Neural crest cell (in vitro differentiated cells): ENCODE data around the gene GET3. TPM values are rescaled to one million over a fixed set of nuclear protein-coding genes. Genes with fewer than 3 reads are reported as not detected.
A peak's percentile ranks its signal among the peaks of the same experiment; 100 is the strongest.
"Not testable (repeated sequence)": the region's sequence is repeated elsewhere in the genome, so short reads cannot be mapped to it uniquely, and the experiment has no call there.

Experiments
- DNase-seq: peaks from one replicate; pipeline ENCODE4 v3.0.0; 2021; ENCODE audit warnings: low read depth, mixed read lengths, low spot score
- H3K27ac Mint-ChIP-seq: one replicate; pipeline ENCODE4 v1.8.0; 2021; ENCODE audit warnings: mild to moderate bottlenecking, mixed read lengths; ENCODE audit not compliant: unreplicated experiment
- H3K27me3 Mint-ChIP-seq: 2 replicates; pipeline ENCODE4 v1.8.0; 2021; ENCODE audit warnings: low read depth, mild to moderate bottlenecking, mixed read lengths
- H3K36me3 Mint-ChIP-seq: 2 replicates; pipeline ENCODE4 v1.8.0; 2021; ENCODE audit warnings: low read depth, mild to moderate bottlenecking, mixed read lengths
- H3K4me1 Mint-ChIP-seq: 2 replicates; pipeline ENCODE4 v1.8.0; 2021; ENCODE audit warnings: mixed read lengths
- H3K4me3 Mint-ChIP-seq: one replicate; pipeline ENCODE4 v1.8.0; 2021; ENCODE audit warnings: mild to moderate bottlenecking, mixed read lengths
- H3K9me3 Mint-ChIP-seq: 2 replicates; pipeline ENCODE4 v1.8.0; 2021; ENCODE audit warnings: mixed read lengths
- total RNA-seq: library from RNA; stranded (reverse); gene quantifications from 2 replicates; pipeline ENCODE4 v1.2.1, GENCODE V29; 2021
- TF ChIP-seq, protein P1 (sequence below): fragments of 200-600 bp; sonication (generic); conservative IDR thresholded peaks from 2 replicates; pipeline ENCODE4 v1.5.0; 2021; ENCODE audit warnings: antibody characterized with exemption, mild to moderate bottlenecking

GET3 gene
- total RNA-seq, 1 donor from 2014 or later = 72.5 TPM

DNA sequence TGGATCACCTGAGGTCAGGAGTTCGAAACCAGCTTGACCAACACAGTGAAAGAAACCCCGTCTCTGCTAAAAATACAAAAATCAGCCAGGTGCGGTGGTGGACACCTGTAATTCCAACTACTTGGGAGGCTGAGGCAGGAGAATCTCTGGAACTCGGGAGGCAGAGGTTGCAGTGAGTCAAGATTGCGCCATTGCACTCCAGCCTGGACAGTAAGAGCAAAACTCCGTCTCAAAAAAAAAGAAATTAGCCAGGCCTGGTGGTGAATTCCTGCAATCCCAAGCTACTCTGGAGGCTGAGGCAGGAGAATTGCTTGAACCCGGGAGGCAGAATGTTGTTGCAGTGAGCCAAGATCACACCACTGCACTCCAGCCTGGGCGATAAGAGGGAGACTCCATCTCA, 28.7 kb upstream of the GET3 start:
- Mint-ChIP-seq H3K4me3 (no peak overlapping the region), H3K4me1 (no peaks in the 10 kb centered on the region), H3K36me3 (peaks cover 13% of the 10 kb centered on the region), H3K27me3 (no peaks in the 10 kb centered on the region), H3K9me3 (no peaks in the 10 kb centered on the region), H3K27ac (no peak overlapping the region)
- no peak for DNase-seq
- TF ChIP-seq, protein P1, sequence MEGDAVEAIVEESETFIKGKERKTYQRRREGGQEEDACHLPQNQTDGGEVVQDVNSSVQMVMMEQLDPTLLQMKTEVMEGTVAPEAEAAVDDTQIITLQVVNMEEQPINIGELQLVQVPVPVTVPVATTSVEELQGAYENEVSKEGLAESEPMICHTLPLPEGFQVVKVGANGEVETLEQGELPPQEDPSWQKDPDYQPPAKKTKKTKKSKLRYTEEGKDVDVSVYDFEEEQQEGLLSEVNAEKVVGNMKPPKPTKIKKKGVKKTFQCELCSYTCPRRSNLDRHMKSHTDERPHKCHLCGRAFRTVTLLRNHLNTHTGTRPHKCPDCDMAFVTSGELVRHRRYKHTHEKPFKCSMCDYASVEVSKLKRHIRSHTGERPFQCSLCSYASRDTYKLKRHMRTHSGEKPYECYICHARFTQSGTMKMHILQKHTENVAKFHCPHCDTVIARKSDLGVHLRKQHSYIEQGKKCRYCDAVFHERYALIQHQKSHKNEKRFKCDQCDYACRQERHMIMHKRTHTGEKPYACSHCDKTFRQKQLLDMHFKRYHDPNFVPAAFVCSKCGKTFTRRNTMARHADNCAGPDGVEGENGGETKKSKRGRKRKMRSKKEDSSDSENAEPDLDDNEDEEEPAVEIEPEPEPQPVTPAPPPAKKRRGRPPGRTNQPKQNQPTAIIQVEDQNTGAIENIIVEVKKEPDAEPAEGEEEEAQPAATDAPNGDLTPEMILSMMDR = no peak

DNA sequence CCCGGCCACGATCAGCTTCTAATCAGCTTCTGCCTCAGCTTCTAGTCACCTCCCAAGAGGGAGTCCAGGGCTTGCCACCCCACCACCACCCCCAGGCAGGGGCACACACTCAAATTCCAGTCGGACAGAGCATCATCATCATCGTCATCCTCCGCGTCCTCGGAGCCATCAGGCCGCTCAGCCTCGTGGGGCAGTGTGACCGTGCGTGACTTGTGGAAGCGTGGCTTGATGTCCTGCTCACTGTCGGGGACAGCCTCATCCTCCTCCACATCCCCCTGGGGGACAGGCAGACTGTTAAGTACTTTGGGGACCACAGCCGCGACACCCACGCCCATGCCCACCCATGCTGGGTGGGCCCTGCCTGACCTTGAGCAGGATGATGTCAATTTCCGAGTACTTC, 26.1 kb upstream of the GET3 start:
- no peaks in the 10 kb centered on the region for H3K4me1 Mint-ChIP-seq
- DNase-seq = no peak
- TF ChIP-seq, protein P1 = no peak
- H3K27ac Mint-ChIP-seq = no peak overlapping the region
- no peaks in the 10 kb centered on the region for H3K9me3 Mint-ChIP-seq
- H3K36me3 Mint-ChIP-seq = peaks cover 13% of the 10 kb centered on the region
- no peaks in the 10 kb centered on the region for H3K27me3 Mint-ChIP-seq
- H3K4me3 Mint-ChIP-seq = no peak overlapping the region

DNA sequence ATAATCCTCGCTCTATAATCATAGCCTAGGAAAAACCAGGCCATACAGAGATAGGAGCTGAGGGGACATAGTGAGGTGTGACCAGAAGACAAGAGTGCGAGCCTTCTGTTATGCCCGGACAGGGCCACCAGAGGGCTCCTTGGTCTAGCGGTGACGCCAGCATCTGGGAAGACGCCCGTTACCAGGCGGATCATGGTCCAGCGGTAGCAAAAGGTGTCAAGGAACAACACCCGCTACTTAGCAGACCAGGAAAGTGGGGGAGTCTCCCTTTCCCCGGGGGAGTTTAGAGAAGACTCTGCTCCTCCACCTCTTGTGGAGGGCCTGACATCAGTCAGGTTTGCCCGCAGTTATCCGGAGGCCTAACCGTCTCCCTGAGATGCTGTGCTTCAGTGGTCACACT, 25.2 kb upstream of the GET3 start:
- not testable (repeated sequence) for H3K4me1 Mint-ChIP-seq, H3K9me3 Mint-ChIP-seq, H3K4me3 Mint-ChIP-seq, H3K27ac Mint-ChIP-seq, H3K27me3 Mint-ChIP-seq
- TF ChIP-seq, protein P1 = peak; percentile 58
- peaks cover 18% of the 10 kb centered on the region for H3K36me3 Mint-ChIP-seq
- peak; percentile 37 for DNase-seq

DNA sequence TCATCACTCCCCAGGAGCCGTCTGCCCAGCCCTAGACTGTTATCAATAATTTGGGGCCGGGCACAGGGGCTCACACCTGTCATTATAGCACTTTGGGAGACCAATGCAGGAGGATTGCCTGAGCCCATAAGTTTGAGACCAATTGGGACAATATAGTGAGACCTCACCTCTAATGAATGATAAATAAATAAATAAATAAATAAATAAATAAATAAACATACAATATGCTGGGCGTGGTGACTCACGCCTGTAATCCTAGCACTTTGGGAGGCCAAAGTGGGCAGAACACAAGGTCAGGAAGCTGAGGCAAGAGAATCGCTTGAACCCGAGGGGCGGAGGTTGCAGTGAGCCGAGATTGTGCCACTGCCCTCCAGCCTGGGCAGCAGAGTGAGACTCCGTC, 24.0 kb upstream of the GET3 start:
- not testable (repeated sequence) for H3K27ac Mint-ChIP-seq, DNase-seq, H3K9me3 Mint-ChIP-seq, H3K4me1 Mint-ChIP-seq, H3K4me3 Mint-ChIP-seq, H3K27me3 Mint-ChIP-seq
- peaks cover 18% of the 10 kb centered on the region for H3K36me3 Mint-ChIP-seq

DNA sequence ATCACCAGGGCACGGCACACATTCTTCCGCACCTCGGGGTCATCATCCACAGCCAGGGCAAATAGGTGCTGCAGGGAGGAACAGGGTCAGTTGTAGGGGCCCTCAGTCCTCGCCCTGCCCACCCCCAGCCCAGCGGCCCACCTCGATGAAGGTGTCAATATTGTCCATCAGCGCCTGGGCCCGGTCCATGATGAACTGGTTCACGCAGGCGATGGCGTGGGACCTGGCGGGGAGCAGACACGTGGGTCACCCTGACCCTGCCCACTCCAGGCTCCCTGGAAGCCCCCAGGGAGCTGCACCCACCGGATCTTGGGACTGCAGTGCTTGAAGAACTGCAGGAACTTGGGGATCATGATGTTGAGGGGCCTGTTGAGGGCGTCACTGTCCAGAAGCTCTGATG, 22.2 kb upstream of the GET3 start:
- Mint-ChIP-seq H3K27me3 (no peaks in the 10 kb centered on the region), H3K4me3 (no peak overlapping the region), H3K4me1 (no peaks in the 10 kb centered on the region), H3K27ac (no peak overlapping the region), H3K9me3 (no peaks in the 10 kb centered on the region), H3K36me3 (peaks cover 18% of the 10 kb centered on the region)
- TF ChIP-seq, protein P1 = no peak
- DNase-seq = no peak

DNA sequence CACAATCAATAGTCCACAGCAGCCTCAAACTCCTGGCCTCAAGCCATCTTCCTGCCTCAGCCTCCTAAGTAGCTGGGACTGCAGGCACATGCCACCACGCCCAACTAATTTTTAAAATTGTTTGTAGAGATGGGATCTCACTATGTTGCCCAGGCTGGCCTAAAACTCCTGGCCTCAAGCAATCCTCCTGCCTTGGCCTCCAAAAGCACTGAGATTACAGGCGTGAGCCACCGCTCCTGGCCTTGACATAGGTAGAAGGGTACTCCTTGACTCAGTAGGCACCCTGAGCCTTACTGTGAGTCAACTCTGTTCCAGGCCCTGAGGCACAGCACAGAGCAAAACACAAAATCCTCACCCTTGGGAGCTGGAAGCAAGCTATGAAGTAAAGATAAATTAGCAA, 21.4 kb upstream of the GET3 start:
- TF ChIP-seq, protein P1 = no peak
- Mint-ChIP-seq H3K9me3 (no peaks in the 10 kb centered on the region), H3K4me1 (peaks cover 6% of the 10 kb centered on the region), H3K36me3 (peaks cover 20% of the 10 kb centered on the region), H3K27me3 (no peaks in the 10 kb centered on the region), H3K4me3 (peak overlapping the region; percentile 62), H3K27ac (no peak overlapping the region)
- no peak for DNase-seq
